HEK293T (cell line): Measurements from ENCODE around the gene EDIL3.

Source experiments
- CTCF ChIA-PET: fragments of 350-600 bp; formaldehyde crosslinking; extraction: SDS; loops from one replicate; lab custom pipeline; 2021; ENCODE audit warnings: antibody characterized with exemption, inconsistent platforms; lab: Yijun Ruan, JAX
- POLR2A ChIA-PET: fragments of 350-600 bp; formaldehyde crosslinking; extraction: SDS; loops from one replicate; lab custom pipeline; 2020; ENCODE audit warnings: antibody characterized with exemption, inconsistent platforms; lab: Yijun Ruan, JAX
- DNase-seq: peaks from one replicate; pipeline ENCODE4 v3.0.0; 2012; ENCODE audit warnings: mixed read lengths; ENCODE audit errors: extremely low spot score
- ARNT ChIP-seq: fragments of 450-650 bp; IDR thresholded peaks from 2 replicates; pipeline ENCODE4 v1.6.1; 2017; ENCODE audit warnings: mild to moderate bottlenecking
- BHLHE40 ChIP-seq: fragments of 450-650 bp; IDR thresholded peaks from 2 replicates; pipeline ENCODE4 v1.6.1; 2016; ENCODE audit warnings: mild to moderate bottlenecking, moderate library complexity, borderline replicate concordance
- CTBP1 ChIP-seq: fragments of 450-650 bp; IDR thresholded peaks from 2 replicates; pipeline ENCODE4 v1.6.1; 2016; ENCODE audit warnings: borderline replicate concordance
- ELF4 ChIP-seq: fragments of 450-650 bp; IDR thresholded peaks from 2 replicates; pipeline ENCODE4 v1.6.1; 2017; ENCODE audit warnings: antibody characterized with exemption
- FOXA1 ChIP-seq: fragments of 450-650 bp; IDR thresholded peaks from 2 replicates; pipeline ENCODE4 v1.6.1; 2016; ENCODE audit warnings: mild to moderate bottlenecking
- FOXK2 ChIP-seq: fragments of 450-650 bp; IDR thresholded peaks from 2 replicates; pipeline ENCODE4 v1.6.1; 2016; ENCODE audit warnings: mild to moderate bottlenecking
- FOXM1 ChIP-seq: fragments of 450-650 bp; IDR thresholded peaks from 2 replicates; pipeline ENCODE4 v1.6.1; 2017; ENCODE audit warnings: mild to moderate bottlenecking, borderline replicate concordance
- HDGF ChIP-seq: fragments of 450-650 bp; IDR thresholded peaks from 2 replicates; pipeline ENCODE4 v1.6.1; 2017; ENCODE audit warnings: antibody characterized with exemption, borderline replicate concordance
- L3MBTL2 ChIP-seq: fragments of 450-650 bp; conservative IDR thresholded peaks from 2 replicates; pipeline ENCODE4 v1.6.1; 2016; ENCODE audit warnings: mild to moderate bottlenecking
- LEF1 ChIP-seq: fragments of 450-650 bp; IDR thresholded peaks from 2 replicates; pipeline ENCODE4 v1.6.1; 2017; ENCODE audit warnings: mild to moderate bottlenecking, borderline replicate concordance
- NFRKB ChIP-seq: fragments of 450-650 bp; IDR thresholded peaks from 2 replicates; pipeline ENCODE4 v1.6.1; 2016; ENCODE audit warnings: mild to moderate bottlenecking, moderate library complexity
- SP1 ChIP-seq: fragments of 450-650 bp; IDR thresholded peaks from 2 replicates; pipeline ENCODE4 v1.6.1; 2017
- SUZ12 ChIP-seq: fragments of 450-650 bp; IDR thresholded peaks from 2 replicates; pipeline ENCODE4 v1.6.1; 2016; ENCODE audit warnings: mild to moderate bottlenecking
- TARDBP ChIP-seq: fragments of 450-650 bp; IDR thresholded peaks from 2 replicates; pipeline ENCODE4 v1.6.1; 2016
- ZNF384 ChIP-seq: fragments of 450-650 bp; IDR thresholded peaks from 2 replicates; pipeline ENCODE4 v1.6.1; 2016
- TF ChIP-seq, protein P1 (sequence below): fragments of 450-650 bp; IDR thresholded peaks from 2 replicates; pipeline ENCODE4 v1.6.1; 2016

The EDIL3 gene

DNA sequence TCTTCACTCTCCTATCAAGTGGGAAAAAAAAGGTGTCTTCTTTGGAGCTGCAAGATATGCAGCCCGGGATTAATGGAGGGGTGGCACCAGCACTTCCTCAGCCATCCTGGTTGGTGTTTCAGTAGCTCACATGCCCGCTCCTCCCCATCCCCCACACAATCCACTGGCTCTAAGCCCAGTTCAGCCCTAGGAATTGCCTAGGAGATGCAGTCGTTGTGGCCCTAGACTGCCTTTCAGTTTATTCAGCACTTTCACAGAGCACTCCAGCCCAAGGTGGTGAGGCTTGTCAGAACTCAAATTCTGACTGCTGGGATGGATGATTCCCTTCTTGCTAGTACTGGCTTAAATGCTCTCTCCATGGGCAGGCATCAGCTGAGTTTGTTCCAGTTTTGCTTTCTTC, 35.1 kb upstream of the EDIL3 start:
- POLR2A ChIA-PET: no interaction called here
- DNase-seq: no peak
- TF ChIP-seq FOXM1 (no peak), HDGF (no peak), SP1 (no peak), L3MBTL2 (no peak), ARNT (no peak), FOXK2 (no peak), SUZ12 (no peak), FOXA1 (no peak), ELF4 (no peak), NFRKB (no peak), ZNF384 (no peak), BHLHE40 (no peak), LEF1 (no peak), TARDBP (no peak), CTBP1 (no peak)
- TF ChIP-seq, protein P1, sequence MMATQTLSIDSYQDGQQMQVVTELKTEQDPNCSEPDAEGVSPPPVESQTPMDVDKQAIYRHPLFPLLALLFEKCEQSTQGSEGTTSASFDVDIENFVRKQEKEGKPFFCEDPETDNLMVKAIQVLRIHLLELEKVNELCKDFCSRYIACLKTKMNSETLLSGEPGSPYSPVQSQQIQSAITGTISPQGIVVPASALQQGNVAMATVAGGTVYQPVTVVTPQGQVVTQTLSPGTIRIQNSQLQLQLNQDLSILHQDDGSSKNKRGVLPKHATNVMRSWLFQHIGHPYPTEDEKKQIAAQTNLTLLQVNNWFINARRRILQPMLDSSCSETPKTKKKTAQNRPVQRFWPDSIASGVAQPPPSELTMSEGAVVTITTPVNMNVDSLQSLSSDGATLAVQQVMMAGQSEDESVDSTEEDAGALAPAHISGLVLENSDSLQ: no peak
- CTCF ChIA-PET: no interaction called here

DNA sequence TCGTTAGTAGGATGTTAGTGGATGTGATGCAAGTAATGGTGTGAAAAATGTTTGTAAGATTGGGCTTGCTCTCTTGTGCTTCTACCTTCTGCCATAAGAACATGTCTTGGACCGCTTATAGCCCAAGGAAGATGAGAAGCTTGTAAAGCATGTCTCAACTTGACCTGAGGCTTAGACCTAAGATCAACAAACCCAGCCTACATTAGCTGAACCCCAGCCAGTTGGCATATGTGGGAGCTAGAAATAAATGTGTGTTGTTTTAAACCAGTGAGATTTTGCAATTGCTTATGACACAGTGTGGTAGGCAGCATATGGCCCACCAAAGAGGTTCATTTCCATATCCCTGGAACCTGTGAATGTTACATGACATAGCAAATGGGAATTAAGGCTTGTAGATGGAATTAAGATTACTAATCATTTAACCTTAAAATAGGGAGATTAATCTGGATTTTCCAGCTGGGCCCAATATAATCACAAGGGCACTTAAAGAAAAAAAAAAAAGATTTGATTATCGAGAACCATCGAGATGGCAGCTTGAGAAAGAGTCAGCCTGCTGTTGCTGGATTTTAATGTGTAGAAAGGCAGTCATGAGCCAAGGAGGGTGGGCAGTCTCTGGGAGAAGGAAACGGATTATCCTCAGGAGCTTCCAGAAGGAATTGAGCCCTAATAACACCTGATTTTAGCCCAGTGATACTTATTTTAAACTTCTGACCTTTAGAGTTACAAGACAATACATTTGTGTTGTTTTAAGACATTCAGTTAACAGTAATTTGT, 27.3 kb upstream of the EDIL3 start:
- POLR2A ChIA-PET: no interaction called here
- TF ChIP-seq ARNT (no peak), SUZ12 (no peak), FOXA1 (no peak)
- CTCF ChIA-PET: interaction anchor here (0.7 to 0.9 kb wide), 2 partner anchors 8 to 11 kb away, joined by 3 read pairs; no protein-coding TSS in a partner anchor
- DNase-seq: no peak

DNA sequence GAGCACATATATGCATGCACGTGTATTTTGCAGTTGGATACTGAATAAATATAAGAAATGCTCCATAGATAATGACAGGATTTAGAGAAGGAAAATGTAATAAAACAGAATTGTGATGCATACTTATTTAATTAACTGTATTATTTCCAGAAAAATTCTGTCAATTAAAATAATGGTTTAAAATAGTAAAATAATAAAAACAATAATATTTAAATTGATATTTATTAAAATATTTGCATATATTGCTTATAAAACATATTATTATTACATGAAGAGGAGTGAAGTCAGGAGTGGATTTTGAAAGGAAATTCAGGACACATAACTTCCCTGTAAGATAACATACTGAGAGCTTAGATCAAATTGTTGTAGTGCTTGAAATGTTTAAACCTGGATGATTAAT, 21.4 kb upstream of the EDIL3 start:
- no peak for DNase-seq
- ChIA-PET CTCF (no interaction called here), POLR2A (no interaction called here)

DNA sequence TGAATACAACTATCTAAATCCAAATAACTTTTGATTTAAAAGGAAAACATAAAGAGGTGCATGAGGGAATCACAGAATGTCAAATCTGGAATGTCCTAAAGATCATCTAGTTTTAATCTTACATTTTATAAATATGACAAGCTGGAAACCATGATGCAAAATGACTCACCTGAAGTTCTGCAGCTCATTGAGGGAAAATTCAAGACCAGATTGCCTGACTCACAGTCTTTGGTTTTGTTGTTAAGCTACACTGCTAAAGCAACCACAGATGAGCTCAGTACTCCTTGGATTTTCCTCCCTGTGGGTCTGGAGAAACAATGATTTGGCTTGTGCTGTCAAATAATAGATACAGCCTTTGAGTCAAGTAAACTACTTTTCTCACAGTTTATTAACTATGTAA, 19.1 kb upstream of the EDIL3 start:
- ChIA-PET POLR2A (interaction anchor here (1.0 kb wide), 1 partner anchor 22 kb away, joined by 3 read pairs; no protein-coding TSS in a partner anchor), CTCF (interaction anchor here (0.9 kb wide), 1 partner anchor 8 kb away, joined by 3 read pairs; no protein-coding TSS in a partner anchor)
- TF ChIP-seq SP1 (no peak), FOXA1 (no peak), ZNF384 (no peak), FOXK2 (no peak), ELF4 (no peak)
- DNase-seq: no peak

More for the DNA sequence above, 21.4 kb upstream of the EDIL3 start:
- TF ChIP-seq TARDBP (no peak), L3MBTL2 (no peak), LEF1 (no peak), ZNF384 (no peak), BHLHE40 (no peak), NFRKB (no peak), FOXM1 (no peak), CTBP1 (no peak), FOXA1 (no peak), SUZ12 (no peak), HDGF (no peak), SP1 (no peak), FOXK2 (no peak), ARNT (no peak), ELF4 (no peak)
- TF ChIP-seq, protein P1: no peak

DNA sequence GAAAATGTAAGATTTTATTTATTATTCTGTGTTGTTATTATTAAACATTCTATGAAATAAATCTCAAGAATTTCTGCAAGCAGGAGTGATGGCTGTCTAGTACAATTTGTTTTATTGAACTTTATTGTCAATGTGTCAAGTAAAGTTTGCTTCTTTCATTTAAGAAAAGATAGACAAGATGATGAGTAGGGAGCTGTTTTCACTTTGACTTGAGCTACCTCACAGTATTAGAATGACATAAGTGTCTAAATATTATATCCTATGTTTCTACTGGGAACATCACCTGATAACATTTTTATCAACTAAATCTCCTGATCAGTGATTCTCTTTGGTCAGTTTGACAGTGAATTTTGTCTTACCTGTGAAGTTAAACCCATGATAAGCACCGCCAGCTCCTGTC, 12.7 kb upstream of the EDIL3 start:
- TF ChIP-seq ELF4 (no peak), TARDBP (no peak), SUZ12 (no peak), FOXK2 (no peak), FOXA1 (no peak), BHLHE40 (no peak), ZNF384 (no peak)
- TF ChIP-seq, protein P1: no peak
- no peak for DNase-seq
- ChIA-PET POLR2A (no interaction called here), CTCF (no interaction called here)

DNA sequence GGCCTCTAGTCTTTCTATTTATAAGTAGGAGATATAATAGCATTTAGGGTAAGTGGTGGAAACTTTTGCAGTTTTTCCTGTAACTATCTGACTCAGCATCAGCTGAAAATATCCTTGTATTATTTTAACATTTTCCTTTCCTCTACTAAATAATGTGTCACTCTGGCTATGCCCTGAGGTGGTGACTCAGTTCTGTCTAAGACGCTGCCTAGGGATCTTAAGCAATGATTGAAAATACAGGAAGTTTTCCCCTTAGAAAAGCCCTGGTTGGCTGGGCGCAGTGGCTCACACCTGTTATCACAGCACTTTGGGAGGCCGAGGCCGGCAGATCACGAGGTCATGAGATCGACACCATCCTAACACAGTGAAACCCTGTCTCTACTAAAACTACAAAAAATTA, 9.3 kb upstream of the EDIL3 start:
- POLR2A ChIA-PET: no interaction called here
- CTCF ChIA-PET: no interaction called here
- DNase-seq: no peak
- TF ChIP-seq BHLHE40 (no peak), CTBP1 (no peak), SP1 (no peak), ELF4 (no peak), FOXK2 (no peak), HDGF (no peak), FOXA1 (no peak), L3MBTL2 (no peak), SUZ12 (no peak)
- TF ChIP-seq, protein P1: no peak
